ENCODE results near the gene KLHL34.

Gene KLHL34

DNA sequence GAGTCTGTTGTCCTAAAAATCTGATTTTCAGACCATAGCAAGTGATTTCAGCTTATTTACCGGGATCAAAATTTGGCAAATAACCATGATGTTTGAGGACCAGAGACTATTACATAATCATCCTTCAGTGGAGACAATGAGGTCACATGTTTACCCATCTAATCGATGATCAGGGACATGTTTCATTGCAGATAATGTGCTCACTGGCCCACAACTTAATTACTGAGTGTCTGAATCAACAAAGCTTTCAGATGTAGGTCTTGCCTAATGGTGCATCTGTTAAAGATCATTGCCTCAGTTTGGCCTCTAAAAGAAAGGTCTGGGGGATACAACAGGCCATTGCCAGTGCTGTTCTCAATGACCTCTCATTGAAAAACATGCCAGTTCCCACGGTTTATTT, 42.8 kb upstream of the KLHL34 start:
- no peak overlapping the region for H3K4me3 ChIP-seq (replicated peaks; ENCODE audit: insufficient read depth, low read length)
- H3K27me3 ChIP-seq (ENCODE audit: insufficient read depth, poor library complexity, severe bottlenecking) = no peaks in the 10 kb centered on the region
- DNase-seq (ENCODE audit: low read depth in 1 of 2, low spot score in 1 of 2) = no peak
- TF ChIP-seq SPI1 (IDR thresholded peaks at IDR 0.05; ENCODE audit: borderline replicate concordance, low read depth) (no peak), GABPA (IDR thresholded peaks at IDR 0.05; ENCODE audit: low read depth) (no peak), POLR2AphosphoS5 (IDR thresholded peaks at IDR 0.05; ENCODE audit: low read depth) (no peak), REST (IDR thresholded peaks at IDR 0.05; ENCODE audit: insufficient replicate concordance, low read depth) (no peak)
- no peak overlapping the region for H3K27ac ChIP-seq (replicated peaks)

DNA sequence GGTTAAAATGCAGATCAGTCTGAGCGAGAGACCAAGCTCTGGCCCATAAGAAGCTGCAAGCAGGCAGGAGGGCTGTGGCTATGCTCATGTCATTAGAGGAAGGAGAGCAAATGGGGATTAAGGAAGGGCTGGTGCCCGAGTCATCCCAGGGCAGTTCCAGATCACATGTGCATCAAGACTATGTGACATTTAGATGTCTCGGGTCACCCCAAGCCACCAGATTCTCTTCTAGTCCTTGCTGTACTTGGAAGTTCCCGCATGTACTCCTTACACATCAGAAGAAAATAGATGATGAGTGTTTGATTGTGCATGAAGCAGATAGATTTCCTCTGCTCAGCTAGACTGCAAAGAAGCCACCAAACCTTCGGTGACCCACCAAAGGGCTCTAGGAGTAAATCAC, 42.1 kb upstream of the KLHL34 start:
- Histone ChIP-seq H3K27me3 (ENCODE audit: insufficient read depth, poor library complexity, severe bottlenecking) (no peaks in the 10 kb centered on the region), H3K27ac (replicated peaks) (no peak overlapping the region), H3K4me3 (replicated peaks; ENCODE audit: insufficient read depth, low read length) (no peak overlapping the region)
- TF ChIP-seq REST (IDR thresholded peaks at IDR 0.05; ENCODE audit: insufficient replicate concordance, low read depth) = no peak
- TF ChIP-seq SPI1 (IDR thresholded peaks at IDR 0.05; ENCODE audit: borderline replicate concordance, low read depth) = no peak
- TF ChIP-seq, protein P1, sequence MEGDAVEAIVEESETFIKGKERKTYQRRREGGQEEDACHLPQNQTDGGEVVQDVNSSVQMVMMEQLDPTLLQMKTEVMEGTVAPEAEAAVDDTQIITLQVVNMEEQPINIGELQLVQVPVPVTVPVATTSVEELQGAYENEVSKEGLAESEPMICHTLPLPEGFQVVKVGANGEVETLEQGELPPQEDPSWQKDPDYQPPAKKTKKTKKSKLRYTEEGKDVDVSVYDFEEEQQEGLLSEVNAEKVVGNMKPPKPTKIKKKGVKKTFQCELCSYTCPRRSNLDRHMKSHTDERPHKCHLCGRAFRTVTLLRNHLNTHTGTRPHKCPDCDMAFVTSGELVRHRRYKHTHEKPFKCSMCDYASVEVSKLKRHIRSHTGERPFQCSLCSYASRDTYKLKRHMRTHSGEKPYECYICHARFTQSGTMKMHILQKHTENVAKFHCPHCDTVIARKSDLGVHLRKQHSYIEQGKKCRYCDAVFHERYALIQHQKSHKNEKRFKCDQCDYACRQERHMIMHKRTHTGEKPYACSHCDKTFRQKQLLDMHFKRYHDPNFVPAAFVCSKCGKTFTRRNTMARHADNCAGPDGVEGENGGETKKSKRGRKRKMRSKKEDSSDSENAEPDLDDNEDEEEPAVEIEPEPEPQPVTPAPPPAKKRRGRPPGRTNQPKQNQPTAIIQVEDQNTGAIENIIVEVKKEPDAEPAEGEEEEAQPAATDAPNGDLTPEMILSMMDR (IDR thresholded peaks at IDR 0.05; ENCODE audit: insufficient read depth, low read length) = no peak
- no peak for TF ChIP-seq GABPA (IDR thresholded peaks at IDR 0.05; ENCODE audit: low read depth)
- TF ChIP-seq POLR2AphosphoS5 (IDR thresholded peaks at IDR 0.05; ENCODE audit: low read depth) = no peak
- no peak for DNase-seq (ENCODE audit: low read depth in 1 of 2, low spot score in 1 of 2)

DNA sequence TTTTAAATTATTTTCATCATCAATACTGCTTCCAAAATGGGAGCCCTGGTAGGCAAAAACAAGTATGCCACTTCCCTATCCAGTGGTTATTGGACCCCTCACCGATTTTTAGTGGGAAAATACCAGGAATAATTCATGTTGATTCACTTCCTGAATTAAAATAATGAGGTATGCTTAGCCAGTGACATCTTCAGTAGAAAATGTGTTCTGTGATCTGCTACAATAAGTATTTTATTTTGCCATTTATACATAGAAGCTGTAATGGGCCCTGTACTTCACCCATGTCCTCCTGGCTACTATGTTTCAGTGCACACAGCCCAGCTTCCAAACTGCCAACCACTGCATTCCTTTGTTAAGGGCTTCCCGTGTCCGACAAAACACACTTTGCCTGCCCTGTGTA, 41.0 kb upstream of the KLHL34 start:
- no peak overlapping the region for H3K27ac ChIP-seq (replicated peaks)

More for the DNA sequence above, 41.0 kb upstream of the KLHL34 start:
- no peaks in the 10 kb centered on the region for H3K27me3 ChIP-seq (ENCODE audit: insufficient read depth, poor library complexity, severe bottlenecking)
- no peak overlapping the region for H3K4me3 ChIP-seq (replicated peaks; ENCODE audit: insufficient read depth, low read length)
- DNase-seq (ENCODE audit: low read depth in 1 of 2, low spot score in 1 of 2) = no peak
- TF ChIP-seq, protein P1 (IDR thresholded peaks at IDR 0.05; ENCODE audit: insufficient read depth, low read length) = no peak
- no peak for TF ChIP-seq REST (IDR thresholded peaks at IDR 0.05; ENCODE audit: insufficient replicate concordance, low read depth)
- no peak for TF ChIP-seq POLR2AphosphoS5 (IDR thresholded peaks at IDR 0.05; ENCODE audit: low read depth)
- no peak for TF ChIP-seq GABPA (IDR thresholded peaks at IDR 0.05; ENCODE audit: low read depth)
- no peak for TF ChIP-seq SPI1 (IDR thresholded peaks at IDR 0.05; ENCODE audit: borderline replicate concordance, low read depth)

Measured in HL-60 (cell line).